ENCODE results near the gene COMMD1. TPM values are rescaled to one million over a fixed set of nuclear protein-coding genes. Genes with fewer than 3 reads are reported as not detected.

COMMD1 gene
- polyA plus RNA-seq, 1 donor from 2014 or later: 55.2 TPM

GRCh38 chr2:62076980-62077638, 171.6 kb downstream of the COMMD1 start:
- Mint-ChIP-seq H3K9me3 (peaks cover 0 to 5% (median 3%) of the 10 kb centered on the region in 3 donors), H3K27ac (no peak overlapping the region), H3K36me3 (peaks cover 7% of the 10 kb centered on the region), H3K4me1 (peaks cover 0 to 3% (median 3%) of the 10 kb centered on the region in 3 donors), H3K27me3 (no peaks in the 10 kb centered on the region), H3K4me3 (no peak overlapping the region)

DNA sequence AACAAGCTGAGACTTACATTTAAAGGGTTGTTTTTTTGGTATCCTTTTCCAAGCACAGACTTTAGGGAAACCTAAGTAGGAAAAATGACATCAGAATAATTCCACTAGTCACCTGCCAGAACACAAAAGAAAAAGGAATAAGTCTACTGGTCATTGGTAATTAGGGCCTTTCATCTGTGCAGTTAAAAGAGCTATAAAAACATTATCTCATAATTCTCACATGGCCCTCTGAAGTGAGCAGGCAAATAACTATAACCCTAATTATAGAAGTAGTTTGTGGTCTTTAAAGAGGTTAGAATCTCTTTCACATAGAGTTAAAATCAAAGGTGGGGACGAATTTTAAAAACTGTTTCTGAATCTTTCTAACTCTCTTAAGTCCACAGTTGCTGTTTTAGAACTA, 179.3 kb downstream of the COMMD1 start:
- no peak overlapping the region for H3K27ac Mint-ChIP-seq
- H3K9me3 Mint-ChIP-seq: no peaks in the 10 kb centered on the region
- H3K4me3 Mint-ChIP-seq: no peak overlapping the region
- H3K4me1 Mint-ChIP-seq: peaks cover 0 to 6% (median 0%) of the 10 kb centered on the region in 3 donors
- no peaks in the 10 kb centered on the region for H3K27me3 Mint-ChIP-seq
- peaks cover 4% of the 10 kb centered on the region for H3K36me3 Mint-ChIP-seq

- Mint-ChIP-seq H3K27ac (no peak overlapping the region), H3K27me3 (no peaks in the 10 kb centered on the region), H3K36me3 (no peaks in the 10 kb centered on the region), H3K4me3 (no peak overlapping the region), H3K9me3 (no peaks in the 10 kb centered on the region), H3K4me1 (peaks cover 0 to 6% (median 0%) of the 10 kb centered on the region in 3 donors)
These were observed 184.2 kb downstream of the COMMD1 start for GRCh38 chr2:62089658-62090057.

DNA sequence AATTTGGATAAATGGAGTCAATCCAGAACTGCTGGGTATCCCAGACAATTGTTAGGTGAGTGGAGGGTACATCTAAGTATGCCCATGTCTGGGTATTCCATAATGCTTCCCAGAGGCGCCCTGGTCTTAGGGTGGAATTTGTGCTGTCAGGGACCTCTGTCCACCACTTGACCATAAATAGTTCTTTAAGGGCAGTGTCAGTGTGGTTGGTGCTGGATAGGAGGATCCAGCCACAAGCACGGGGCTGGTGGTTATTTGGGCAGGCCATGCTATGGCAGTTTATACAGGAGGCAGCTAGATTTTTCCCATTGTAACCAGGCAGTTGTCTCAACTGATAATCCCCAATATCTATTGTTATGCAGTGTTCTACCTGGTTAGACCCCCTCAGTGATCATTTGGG, 186.0 kb downstream of the COMMD1 start:
- Mint-ChIP-seq H3K27me3 (no peaks in the 10 kb centered on the region), H3K4me1 (peaks cover 0 to 9% (median 0%) of the 10 kb centered on the region in 3 donors), H3K36me3 (no peaks in the 10 kb centered on the region), H3K27ac (no peak overlapping the region), H3K4me3 (no peak overlapping the region), H3K9me3 (no peaks in the 10 kb centered on the region)

GRCh38 chr2:62099050-62099449, 193.6 kb downstream of the COMMD1 start:
- H3K27me3 Mint-ChIP-seq: peaks cover 2% of the 10 kb centered on the region
- no peaks in the 10 kb centered on the region for H3K36me3 Mint-ChIP-seq
- peaks cover 21 to 43% (median 23%) of the 10 kb centered on the region in 3 donors for H3K4me1 Mint-ChIP-seq
- H3K9me3 Mint-ChIP-seq: no peaks in the 10 kb centered on the region
- peak overlapping the region in 2 of 3 donors; percentile 45 to 73 for H3K27ac Mint-ChIP-seq
- H3K4me3 Mint-ChIP-seq: peak overlapping the region; percentile 47 to 88 (median 67)

DNA sequence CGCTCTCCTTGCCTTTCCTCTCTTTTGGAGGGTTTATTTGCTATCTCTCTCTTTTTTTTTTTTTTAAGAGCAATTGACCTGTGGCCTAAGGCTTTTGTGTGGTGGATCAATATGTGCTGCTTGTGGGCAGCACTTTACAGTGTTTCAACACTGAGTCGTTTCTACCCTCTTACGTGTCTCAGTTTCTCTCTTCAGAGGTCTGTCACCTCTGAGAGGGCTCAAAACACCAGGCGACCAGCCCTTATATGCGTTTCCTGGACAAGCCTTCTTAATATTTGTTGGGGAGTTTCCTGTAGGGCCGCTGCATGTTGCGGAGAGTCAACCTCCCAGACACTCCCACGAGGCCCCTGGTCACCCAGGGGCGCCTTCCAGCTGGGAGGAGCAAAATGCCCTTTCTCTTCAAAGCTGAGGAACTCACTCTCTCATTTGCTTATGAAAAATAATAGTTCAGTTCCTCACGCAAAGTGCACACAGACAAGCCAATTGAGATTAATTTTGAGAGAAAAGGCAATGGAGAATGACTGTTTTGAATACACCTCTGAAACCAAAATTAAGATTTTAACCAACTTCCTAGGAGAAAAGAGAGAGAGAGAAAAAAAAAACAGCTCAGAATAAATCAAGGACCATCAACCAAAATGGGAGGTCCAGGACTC, 194.2 kb downstream of the COMMD1 start:
- no peaks in the 10 kb centered on the region for H3K9me3 Mint-ChIP-seq
- peaks cover 21 to 43% (median 23%) of the 10 kb centered on the region in 3 donors for H3K4me1 Mint-ChIP-seq
- peak overlapping the region in 2 of 3 donors; percentile 45 to 73 for H3K27ac Mint-ChIP-seq
- H3K4me3 Mint-ChIP-seq: peak overlapping the region; percentile 47 to 88 (median 67)
- no peaks in the 10 kb centered on the region for H3K36me3 Mint-ChIP-seq
- H3K27me3 Mint-ChIP-seq: peaks cover 2% of the 10 kb centered on the region

DNA sequence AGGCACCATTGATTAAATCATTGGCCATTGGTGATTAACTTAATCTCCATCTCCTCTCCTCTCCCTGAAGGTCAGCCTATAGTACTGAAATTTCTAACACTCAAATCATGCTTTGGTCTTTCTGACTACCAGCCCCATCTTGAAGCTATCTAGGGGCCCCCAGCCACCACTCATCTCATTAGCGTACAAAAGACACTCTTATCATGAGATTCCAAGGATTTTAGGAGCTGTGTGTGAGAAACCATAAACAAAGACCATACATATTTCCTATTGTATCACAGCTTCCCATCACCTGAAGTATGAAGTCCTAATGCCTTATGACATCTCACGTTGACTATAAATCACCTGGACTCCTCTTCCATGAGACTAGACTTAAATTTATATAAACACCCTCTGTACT, 196.4 kb downstream of the COMMD1 start:
- Mint-ChIP-seq H3K27ac (no peak overlapping the region), H3K4me3 (no peak overlapping the region), H3K36me3 (no peaks in the 10 kb centered on the region), H3K4me1 (peaks cover 20 to 37% (median 23%) of the 10 kb centered on the region in 3 donors), H3K27me3 (peaks cover 2% of the 10 kb centered on the region), H3K9me3 (no peaks in the 10 kb centered on the region)

DNA sequence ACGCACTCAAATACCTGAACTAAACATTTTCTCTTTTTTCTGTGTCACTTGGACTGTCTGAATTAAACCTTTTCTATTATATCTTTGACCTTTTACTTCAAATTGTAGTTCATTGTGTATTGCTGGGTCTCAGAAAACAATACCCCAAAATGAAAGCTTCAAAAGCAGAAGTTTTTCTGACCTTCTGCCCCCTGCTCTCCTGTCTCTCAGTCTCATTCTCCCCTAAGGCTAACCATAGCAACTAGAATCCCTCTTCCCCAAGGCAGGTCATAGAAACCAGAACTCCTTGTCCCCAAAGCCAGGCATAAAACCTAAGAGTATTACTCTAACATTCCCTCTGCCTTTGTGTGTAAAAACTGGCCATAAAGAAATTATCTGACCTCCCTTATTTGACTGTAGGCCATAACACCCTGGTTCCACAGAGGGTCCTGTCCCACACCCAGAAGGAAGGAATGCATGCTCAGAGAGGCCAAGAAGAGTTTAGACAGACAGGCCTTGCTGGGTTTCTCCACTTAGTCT, 197.0 kb downstream of the COMMD1 start:
- no peaks in the 10 kb centered on the region for H3K9me3 Mint-ChIP-seq
- peaks cover 2% of the 10 kb centered on the region for H3K27me3 Mint-ChIP-seq
- H3K27ac Mint-ChIP-seq: no peak overlapping the region
- no peak overlapping the region for H3K4me3 Mint-ChIP-seq
- peaks cover 17 to 33% (median 23%) of the 10 kb centered on the region in 3 donors for H3K4me1 Mint-ChIP-seq
- no peaks in the 10 kb centered on the region for H3K36me3 Mint-ChIP-seq

DNA sequence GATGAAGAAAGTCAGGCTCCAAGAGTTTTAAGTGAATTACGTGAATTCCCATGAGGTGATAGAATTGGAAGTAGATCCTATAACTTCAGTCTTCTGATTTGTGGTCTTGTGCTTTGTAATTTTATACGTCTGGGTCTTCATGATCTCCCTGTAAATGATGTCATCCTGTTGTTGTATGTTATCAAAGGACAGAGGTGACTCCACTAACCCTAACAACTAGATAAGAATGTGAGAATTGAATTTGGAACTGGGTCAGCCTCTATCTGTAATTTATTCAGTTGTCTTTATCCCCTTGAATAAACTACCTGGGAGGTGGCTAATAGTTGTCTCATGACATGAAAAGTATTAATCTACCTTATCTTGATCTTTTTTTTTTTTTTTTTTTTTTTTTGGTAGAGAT, 204.1 kb downstream of the COMMD1 start:
- Mint-ChIP-seq H3K36me3 (peaks cover 1% of the 10 kb centered on the region), H3K27ac (no peak overlapping the region), H3K4me3 (no peak overlapping the region), H3K9me3 (no peaks in the 10 kb centered on the region), H3K27me3 (no peaks in the 10 kb centered on the region), H3K4me1 (peaks cover 0 to 11% (median 4%) of the 10 kb centered on the region in 3 donors)

- Mint-ChIP-seq H3K4me3 (no peak overlapping the region), H3K27ac (no peak overlapping the region), H3K9me3 (no peaks in the 10 kb centered on the region), H3K36me3 (peaks cover 2% of the 10 kb centered on the region), H3K4me1 (peaks cover under 1 to 11% (median 4%) of the 10 kb centered on the region in 3 donors), H3K27me3 (no peaks in the 10 kb centered on the region)
These were observed 205.0 kb downstream of the COMMD1 start for GRCh38 chr2:62110415-62111025.

DNA sequence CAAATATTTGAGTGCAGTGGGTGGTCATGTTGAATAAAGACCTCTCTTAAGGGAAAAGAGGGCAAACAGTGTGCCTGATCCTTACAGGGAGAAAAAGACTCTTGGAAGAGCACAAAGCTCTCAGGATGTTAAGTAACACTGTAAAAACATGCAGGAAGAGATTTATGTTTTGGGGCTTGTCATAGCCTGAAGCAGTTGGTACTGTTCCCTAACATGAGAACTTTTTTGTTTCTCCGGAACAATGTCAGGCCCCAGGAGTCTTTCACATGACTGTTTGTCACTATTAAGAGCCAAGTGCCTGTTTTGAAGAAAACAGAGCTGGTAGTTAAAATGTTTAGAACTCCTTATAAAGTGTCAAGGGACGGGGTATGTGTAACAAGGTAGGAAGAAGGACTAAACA, 206.7 kb downstream of the COMMD1 start:
- peaks cover 2% of the 10 kb centered on the region for H3K36me3 Mint-ChIP-seq

DNA sequence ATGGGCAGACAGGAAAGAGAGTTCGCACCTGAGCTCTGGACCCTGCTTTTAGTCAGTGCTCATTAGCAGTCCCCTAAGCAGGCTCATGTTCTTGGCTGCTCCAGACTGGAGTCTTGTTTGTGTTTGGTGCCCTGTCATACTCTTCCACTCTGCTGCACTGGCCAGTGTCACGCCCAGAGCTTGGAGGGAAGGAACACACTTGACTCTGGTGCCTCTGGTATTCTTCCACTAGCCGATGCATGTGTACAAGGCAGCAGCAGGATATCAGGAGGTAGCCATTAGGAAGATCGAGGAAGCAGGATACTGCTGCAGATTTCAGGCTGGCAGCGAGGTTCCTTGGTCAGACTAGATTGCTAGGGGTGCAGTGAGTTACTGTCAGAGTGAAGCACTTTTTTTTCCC, 209.1 kb downstream of the COMMD1 start:
- H3K9me3 Mint-ChIP-seq: no peaks in the 10 kb centered on the region
- H3K4me3 Mint-ChIP-seq: no peak overlapping the region
- H3K36me3 Mint-ChIP-seq: peaks cover 2% of the 10 kb centered on the region
- no peaks in the 10 kb centered on the region for H3K27me3 Mint-ChIP-seq
- H3K4me1 Mint-ChIP-seq: peaks cover 12 to 13% (median 12%) of the 10 kb centered on the region in 3 donors
- H3K27ac Mint-ChIP-seq: no peak overlapping the region

More for the DNA sequence above, 206.7 kb downstream of the COMMD1 start:
- H3K27ac Mint-ChIP-seq: no peak overlapping the region
- peaks cover 1 to 11% (median 4%) of the 10 kb centered on the region in 3 donors for H3K4me1 Mint-ChIP-seq
- no peak overlapping the region for H3K4me3 Mint-ChIP-seq
- H3K27me3 Mint-ChIP-seq: no peaks in the 10 kb centered on the region
- no peaks in the 10 kb centered on the region for H3K9me3 Mint-ChIP-seq

- Mint-ChIP-seq H3K4me1 (peaks cover 14 to 19% (median 18%) of the 10 kb centered on the region in 3 donors), H3K27ac (no peak overlapping the region), H3K36me3 (peaks cover 2% of the 10 kb centered on the region), H3K27me3 (no peaks in the 10 kb centered on the region), H3K9me3 (no peaks in the 10 kb centered on the region), H3K4me3 (no peak overlapping the region)
These were observed 211.5 kb downstream of the COMMD1 start for GRCh38 chr2:62116983-62117382.

GRCh38 chr2:62118160-62118559, 212.7 kb downstream of the COMMD1 start:
- Mint-ChIP-seq H3K4me3 (no peak overlapping the region), H3K27me3 (no peaks in the 10 kb centered on the region), H3K27ac (no peak overlapping the region), H3K9me3 (no peaks in the 10 kb centered on the region), H3K4me1 (peaks cover 14 to 19% (median 18%) of the 10 kb centered on the region in 3 donors), H3K36me3 (peaks cover 6% of the 10 kb centered on the region)

DNA sequence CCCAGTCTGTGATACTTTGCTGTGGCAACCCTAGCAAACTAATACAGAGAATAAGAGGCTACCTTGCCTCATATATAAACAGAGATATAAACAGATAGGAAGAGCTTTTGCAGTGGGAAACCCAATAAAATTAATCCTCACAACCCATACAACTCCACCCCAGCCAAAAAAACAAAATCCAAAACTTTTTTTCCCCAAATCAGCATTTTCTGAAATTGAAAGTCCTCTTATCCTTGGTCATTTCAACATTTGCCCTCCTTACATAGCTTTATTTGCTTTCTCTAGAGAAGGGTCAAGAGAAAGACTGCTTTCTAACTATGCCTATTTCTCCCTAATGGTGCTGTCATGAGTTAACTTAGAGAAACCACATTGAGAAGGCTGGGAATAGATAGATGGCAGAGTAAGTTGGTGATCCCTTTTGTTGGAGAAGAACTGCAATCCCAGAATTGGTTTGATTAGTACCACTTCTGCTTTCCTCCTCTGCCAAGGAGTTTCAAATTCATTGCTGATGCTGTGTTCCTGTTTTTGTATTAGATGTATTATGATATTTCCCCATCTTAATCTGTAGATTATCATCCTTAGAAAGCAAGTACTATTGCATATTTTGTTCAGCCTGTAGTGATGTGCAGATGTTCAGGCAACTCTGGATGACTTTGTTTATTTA, 214.0 kb downstream of the COMMD1 start:
- H3K27ac Mint-ChIP-seq: peak overlapping the region in 1 of 3 donors; percentile 39
- no peak overlapping the region for H3K4me3 Mint-ChIP-seq
- no peaks in the 10 kb centered on the region for H3K9me3 Mint-ChIP-seq
- peaks cover 14 to 19% (median 17%) of the 10 kb centered on the region in 3 donors for H3K4me1 Mint-ChIP-seq
- no peaks in the 10 kb centered on the region for H3K27me3 Mint-ChIP-seq
- H3K36me3 Mint-ChIP-seq: peaks cover 5% of the 10 kb centered on the region

All from IgD-negative memory B cell (primary cell).